Suppressor macrophage treated with lipopolysaccharide for 1 hour (primary cell): ENCODE data around the gene TBX19.

ENCODE experiments used
- DNase-seq, 3 donors: peaks; one replicate each; pipeline ENCODE4 v3.0.0-alpha.2; 2020 to 2022

Gene TBX19

DNA sequence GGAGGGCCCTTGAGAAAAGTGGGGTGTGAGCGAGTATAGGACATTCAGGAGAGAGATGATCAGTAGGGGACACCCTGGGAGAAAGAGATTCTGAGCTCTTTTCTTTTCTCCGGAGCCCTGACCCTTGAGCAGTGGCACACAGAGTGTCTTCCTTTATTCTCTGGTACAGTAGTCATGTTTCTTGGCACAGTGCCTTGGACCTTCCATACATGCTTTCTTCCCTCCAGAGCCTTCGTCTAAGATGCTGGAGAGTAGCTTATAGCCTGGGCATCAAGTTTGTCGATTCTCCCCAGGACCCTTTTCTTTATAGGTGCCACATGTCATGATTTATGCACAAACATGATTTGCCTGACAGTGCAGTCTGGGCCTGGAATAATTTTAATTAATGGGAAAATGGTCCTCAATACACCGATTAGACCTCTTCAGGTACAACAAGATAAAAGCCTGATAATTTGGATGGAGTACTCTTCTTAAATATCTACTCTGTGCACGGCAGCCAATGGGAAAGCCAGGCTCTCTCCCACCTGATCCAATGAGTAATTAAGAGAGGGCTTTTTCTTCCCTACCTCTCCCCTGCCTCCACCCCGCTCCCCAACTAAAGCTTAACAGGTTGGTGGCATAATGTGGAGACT is at the start of gene TBX19:
Gene TBX19, plus strand, starts transcription at position 582 of the 632 bp plus-strand sequence. CDS start 214 bp downstream, outside the sequence.
- no peak for DNase-seq

DNA sequence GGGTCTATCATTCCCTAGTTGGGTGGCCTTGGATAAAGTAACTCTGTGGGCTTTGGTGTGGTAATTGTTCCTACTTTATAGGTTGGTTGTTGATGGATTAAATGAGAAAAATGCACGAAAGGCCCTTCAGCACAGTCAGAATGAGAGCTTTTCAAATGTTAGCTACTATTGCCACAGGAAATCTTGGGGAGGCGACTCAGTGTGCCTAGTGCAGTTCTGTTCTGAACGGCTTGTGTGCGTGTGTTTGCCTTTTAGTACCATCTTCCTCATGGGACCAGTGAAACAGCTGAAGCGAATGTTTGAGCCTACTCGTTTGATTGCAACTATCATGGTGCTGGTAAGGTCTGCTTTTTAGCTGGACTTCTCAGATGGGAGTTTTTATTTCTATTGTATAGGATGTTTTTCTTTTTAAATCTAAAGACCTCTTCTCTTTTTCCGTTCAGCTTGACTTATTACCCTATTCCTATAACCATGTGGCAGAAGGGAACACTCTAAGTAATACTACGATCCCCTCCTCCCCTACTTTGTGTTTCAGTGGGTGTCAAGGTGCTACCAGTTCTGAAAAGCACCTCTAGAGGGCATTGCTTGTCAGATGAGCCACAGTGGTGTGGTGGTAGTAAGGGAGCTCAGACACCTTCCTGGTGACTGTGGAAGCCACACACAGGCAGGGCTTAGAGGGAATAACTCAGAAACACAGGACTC is 45.7 kb upstream of the TBX19 start:
- DNase-seq, result peak in 2 of 3 donors; percentile 39 to 43

DNA sequence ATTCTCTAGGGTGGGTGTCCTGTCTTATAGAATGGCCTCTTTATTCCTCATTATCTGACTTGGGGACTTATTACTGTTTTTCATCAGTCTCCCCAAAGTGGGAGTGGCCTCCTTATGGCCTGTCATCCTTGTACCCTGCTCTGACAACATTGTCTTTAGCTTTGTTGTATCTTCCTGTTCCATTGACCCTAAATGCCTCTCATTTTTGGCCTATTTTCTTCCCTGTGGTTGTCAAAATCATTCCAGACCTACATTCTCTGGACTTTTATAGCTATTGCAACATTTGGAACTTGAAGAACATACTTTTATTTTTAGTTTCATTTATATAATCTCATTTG is 45.2 kb upstream of the TBX19 start:
- no peak for DNase-seq

DNA sequence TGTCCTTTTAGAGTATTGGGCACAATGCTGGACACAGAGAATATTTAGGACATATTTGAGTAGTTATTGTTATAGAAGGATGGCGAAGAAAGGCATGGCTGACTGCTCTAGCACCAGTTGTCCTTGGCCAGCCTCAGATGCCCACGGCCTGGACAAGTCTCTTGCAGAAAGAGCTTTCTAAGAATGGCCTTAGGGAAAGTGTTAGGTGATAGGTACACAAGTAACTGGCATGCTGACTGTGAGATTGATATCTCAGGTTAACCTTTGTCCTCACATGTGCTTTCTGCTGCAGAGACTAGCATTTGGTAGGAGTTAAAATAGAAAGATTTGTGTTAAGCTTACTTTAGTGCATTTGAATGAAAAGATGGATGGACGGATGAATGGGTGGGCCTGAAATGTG is 44.7 kb upstream of the TBX19 start:
- DNase-seq, result no peak

DNA sequence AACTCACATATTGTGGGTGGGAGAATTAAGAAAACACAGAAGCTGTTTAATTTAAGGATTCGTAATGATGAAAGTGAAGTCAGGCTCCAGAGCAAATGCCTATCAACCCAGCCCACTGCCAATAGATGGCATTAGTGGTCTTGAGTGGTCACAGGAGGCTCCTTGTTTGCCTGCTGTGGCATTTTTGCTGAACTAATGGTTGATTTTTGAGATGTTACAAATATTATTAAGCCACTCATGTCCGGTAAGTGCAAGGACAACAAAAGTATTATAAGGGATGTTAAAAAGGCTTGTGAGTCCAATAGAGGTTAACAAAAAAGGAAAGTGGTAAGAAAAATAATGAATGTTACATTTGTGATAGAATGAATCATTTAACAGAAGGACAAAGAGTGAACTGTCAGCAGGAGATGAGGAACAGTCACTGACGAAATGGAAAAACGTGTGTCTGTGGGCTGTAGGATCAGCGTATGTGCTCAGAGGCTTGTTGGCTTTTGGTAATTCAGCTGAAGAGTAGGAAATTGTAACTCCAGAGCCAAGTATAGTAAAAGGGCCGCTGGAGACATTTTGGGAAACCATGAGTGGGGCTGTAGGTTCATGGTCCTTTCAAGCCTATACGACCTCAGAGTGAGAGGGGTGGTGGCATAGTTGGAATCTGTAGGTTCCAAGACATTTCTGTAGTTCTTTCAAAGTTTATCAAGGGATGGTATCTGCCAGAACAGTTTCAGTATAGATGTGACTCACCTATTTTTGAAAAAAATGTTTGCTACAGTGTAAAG is 43.7 kb upstream of the TBX19 start:
- DNase-seq, result no peak

DNA sequence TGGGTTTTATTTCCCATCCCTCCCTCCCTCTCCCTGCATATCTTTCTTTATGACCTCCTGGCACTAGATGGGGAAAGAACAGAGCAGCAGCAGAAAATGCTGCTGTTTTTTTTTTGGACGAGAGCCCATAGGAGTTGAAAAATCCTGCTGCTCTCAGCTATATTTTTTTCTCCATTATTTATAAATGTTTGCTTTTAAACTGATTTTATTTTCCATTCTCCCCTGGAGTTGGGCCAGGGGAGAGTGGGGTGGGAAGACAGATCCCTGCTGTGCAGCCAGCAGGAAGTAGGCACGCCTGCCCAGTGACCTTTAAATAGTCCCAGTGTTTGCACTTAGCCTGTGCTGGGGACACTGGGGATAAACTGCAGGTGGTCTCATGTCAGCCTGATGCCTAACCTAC is 37.5 kb upstream of the TBX19 start:
- no peak for DNase-seq

DNA sequence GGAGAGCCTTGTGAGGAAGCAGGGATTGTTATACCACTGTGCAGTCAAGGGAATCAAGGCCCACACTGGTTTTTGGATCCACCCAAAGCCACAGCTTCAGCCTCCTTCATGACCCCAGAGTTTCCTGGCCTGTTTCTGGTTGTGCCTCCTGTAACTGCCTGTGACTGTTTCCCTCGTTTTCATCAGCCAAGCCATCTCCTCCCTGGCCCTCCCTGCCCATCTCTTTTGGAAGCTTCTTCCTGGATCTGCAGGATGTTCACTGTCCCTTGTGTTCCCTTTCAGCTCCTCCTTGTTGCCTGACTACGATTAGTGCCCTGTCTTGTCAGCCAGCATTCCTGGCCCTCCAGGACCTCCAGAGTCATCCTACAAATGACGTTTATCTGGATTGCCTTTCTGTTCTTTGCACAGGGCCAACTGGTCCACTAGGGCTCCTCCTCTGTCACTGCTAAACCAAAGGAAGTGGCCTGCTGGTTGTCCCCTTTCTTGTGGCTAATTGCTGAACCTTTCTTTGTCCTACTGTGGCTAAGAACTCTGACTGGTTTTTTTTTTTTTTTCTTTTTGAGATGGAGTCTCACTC is 37.0 kb upstream of the TBX19 start:
- DNase-seq, result no peak

DNA sequence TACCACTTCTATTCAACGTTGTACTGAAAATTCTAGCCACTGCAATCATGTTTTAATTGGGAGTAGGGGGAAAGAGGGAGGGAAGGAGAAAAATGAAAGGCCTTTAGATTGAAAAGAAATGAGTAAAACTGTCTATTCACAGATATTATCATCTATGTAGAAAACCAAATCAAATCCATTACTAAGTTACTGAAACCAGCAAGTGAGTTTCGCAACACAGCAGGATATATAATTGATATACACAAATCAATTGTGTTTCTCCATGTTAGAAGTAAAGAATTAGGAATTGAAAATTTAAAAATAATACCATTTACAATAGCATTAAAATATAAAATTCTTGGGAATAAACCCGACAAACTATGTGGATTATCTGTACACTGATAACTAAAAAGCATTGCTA is 35.6 kb upstream of the TBX19 start:
- DNase-seq, result no peak

DNA sequence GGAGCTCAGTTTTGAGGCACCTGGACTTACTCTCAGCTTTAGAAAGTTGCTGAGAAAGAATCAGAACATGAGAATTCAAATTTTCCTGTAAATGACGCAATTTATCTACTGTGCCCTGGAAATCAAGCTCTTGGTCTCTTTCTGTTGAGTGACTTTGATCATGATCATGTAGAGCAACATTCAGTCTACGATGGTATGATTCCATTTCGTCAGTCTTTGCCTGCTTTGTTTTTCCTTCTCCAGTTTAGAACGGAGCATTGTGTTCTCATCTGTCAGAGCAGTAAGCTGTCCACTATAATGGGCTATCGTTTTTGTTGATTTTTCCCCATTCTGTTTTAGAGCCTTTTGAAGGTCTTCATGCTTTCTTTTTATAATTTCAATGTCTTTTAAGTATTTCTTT is 34.2 kb upstream of the TBX19 start:
- no peak for DNase-seq

DNA sequence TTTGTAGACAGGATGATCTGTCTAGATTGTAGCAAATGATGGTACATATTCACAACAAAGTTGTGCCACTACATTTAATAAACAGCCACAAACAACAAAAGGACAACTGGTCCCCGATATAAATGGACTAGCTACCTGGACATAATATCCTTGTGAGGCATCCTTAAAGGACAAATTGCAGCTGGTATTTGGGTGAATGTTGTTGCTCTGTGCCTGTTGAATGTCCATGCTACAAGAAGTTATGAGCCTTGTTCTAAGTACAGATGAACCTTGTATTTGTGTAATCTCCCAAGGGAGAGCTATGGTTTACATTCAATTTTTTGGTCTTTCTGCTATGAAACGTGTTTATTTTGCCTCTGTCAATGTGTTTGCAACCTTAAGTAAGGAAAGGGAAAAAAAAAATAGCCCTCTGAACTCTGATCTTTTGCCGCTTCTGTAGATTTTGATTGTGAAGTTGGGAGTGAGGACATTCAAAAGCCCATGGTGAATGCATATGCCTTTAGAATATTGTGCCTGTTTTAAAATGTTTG is 28.4 kb upstream of the TBX19 start:
- DNase-seq, result no peak

DNA sequence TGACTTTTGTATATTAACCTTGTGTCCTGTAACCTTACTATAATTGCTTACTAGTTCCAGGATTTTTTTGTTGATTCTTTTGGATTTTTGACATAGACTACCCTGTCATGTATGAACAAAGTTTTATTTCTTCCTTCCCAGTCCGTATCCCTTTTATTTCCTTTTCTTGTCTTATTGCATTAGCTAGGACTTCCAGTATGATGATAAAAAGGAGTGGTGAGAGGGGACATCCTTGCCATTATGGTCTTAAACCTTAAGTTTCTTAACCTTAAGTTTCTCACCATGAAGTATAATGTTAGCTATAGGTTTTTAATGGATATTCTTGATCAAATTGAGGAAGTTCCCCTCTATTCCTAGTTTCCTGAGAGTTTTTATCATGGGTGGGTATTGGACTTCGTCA is 24.5 kb upstream of the TBX19 start:
- no peak for DNase-seq

DNA sequence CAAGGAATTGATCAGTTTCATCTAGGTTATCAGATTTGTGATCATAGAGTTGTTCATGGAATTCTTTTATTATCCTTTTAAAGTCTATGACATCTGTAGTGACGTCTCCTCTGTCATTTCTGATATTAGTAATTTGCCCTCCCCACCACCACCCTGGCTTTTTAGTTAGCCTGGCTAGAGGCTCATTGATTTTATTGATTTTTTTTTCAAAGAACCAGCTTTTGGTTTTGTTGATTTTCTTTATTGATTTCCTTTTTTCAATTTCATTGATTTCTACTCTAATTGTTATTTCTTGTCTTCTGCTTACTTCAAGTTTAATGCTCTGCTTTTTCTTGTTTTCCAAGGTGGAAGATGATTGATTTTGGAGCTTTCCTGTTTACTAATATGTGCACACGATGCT is 23.3 kb upstream of the TBX19 start:
- no peak for DNase-seq

DNA sequence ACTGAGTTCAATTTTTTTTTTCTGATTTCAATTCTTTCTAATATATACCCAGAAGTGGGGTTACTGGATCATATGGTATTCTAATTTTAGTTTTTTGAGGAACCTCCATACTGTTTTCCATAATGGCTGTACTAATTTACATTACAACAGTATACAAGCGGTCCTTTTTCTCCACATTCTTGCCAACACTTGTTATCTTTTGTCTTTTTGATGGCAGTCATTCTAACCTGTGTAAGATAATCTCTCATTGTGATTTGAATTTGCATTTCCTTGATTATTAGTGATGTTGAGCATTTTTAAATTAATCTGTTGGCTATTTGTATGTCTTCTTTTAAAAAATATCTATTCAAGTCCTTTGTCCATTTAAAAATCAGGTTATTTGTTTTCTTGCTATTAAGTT is 21.1 kb upstream of the TBX19 start:
- no peak for DNase-seq

DNA sequence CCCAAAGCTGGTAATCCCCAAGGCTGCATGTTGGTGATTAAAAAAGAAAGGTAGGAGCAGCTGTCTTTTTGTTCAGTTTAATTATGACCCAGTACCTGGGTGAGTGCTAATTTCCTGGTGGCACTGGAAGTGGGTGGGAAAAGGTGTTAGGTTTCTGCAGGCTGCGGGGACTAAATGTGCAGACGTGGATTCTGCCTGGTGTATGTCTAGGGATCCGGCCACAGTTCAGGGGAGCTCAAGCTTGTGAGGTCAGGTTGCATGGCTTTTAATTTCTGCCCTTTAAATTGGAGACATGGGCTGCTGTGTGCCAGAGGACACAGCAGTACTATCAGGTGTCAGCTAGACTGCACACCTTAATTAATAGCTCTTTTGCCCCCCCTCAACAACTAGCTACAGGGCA is 20.3 kb upstream of the TBX19 start:
- DNase-seq, result no peak

DNA sequence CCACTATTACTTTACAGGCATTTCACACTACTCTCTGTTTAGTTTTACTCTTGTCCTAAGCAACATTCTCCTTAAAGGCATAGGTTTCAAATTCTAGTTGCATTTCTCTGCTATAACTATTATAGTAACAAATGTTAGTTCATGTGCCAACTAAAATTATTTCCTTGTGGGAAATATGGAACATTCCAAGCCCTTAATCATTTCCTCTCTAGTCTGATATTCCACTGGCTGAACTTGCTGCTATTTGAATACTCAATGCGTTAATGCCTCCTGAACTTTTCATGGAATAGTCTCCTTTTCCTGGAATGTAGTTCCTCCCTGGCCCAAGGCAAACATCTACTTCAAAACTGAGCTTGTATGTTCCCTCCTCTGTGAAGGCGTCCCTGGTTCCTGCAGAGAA is 19.3 kb upstream of the TBX19 start:
- no peak for DNase-seq

DNA sequence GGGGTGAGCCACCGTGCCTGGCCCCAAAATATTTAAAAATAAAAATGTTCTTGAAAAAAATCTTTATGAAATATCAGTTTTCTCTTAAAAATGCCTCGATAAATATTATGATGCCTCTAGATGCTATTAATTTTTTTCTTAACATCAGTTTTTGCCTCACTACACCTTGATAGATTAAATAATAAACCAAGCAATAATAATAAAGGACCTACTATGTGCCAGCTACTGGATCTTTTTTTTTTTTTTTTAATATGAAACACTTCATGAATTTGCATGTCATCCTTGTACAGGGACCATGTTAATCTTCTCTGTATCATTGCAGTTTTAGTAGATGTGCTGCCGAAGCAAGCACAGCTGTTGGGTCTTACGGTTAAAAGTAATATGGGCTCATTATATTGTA is 17.5 kb upstream of the TBX19 start:
- no peak for DNase-seq

DNA sequence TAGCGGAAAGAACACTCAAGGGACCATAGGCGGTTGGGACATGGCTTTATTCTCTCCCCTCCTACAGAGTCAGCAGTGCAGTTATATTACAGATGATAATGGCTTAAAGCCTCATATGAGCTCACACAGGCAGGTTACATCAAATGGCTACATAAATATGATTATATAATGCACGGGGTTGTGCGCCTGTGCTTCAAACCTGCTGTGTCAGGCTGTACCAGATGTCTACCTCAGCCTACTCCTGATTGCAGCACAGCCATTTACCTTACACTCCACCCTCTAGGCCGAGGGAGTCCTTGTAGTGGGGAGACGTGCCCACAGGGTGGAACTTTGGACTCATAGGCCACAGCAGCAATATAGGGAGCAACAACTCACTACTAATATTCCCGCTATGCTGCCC is 16.4 kb upstream of the TBX19 start:
- DNase-seq, result no peak

DNA sequence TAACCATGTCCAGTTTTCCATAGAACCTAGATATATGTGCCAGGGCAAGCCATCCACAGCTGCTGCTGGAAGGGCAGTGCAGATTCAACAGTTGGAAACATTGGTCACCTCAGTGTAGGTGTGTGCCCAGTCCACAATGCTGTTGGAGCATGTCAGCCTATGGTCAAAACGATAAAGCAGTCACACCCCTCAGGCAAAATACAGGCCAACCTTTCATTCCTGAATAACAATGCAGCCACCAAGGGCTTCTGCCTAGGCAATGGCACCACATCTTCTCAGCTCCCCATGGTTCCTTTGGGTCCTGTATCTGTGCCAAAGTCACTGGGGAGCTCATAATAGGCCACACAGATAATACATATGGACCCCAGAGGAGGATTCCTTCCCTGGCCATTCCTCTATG is 15.1 kb upstream of the TBX19 start:
- DNase-seq, result no peak

DNA sequence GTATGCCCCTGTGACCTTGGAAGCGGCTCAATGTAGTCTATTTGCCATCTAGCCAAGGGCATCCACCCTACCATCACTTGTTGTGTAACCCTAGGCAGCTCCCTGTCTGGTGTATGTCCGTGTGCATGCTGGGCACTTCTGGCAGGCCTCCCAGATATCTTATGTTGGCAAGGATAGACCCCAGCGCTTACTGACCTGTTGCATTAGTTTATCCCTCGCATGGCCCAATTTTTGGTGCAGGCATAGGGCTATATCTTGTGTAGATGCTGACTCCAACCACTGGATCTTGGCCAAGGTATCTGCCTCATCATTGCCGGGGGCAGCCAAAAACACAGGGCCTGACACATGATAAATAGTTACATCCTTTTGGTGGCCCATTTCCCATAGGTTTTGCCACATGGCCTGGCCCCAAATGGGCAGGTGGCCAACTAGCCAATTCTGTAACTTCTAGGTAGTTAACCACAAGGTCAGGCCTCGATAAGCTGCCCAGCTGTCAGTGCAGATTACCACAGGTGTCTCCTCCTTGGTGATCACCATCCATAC is 14.0 kb upstream of the TBX19 start:
- DNase-seq, result no peak

DNA sequence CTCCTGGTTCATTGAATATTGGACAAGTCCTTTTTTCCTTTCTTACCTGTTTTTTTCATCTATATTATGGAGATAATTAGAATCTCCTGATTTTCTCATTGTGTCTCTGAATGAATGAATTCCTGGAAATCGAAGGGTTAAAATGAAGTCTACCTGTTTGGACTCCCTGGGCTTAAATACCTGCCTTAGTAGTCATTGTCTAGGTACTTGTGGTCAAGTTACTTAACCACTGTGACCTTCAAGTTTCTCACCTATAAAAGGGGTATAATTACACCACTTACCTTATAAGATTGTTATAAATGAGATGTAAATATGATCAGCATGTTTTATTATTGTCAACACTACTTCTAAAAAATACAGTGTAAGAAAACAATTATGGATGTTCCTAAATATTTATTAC is 9.0 kb upstream of the TBX19 start:
- DNase-seq, result no peak

DNA sequence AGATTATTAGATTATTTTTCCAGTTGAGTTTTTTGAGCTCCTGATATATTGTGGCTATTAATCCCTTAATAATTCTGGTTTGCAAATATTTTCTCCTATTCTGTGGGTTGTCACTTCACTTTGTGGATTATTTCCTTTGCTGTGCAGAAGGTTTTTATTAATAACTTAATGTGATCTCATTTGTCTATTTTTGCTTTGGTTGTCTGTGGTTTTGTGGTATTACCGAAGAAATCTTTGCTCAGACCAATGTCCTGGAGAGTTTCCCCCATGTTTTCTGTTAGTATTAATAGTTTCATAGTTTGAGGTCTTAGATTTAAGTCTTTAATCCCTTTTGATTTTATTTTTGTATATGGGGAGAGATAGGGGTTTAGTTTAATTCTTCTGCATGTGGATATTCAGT is 7.1 kb upstream of the TBX19 start:
- no peak for DNase-seq

DNA sequence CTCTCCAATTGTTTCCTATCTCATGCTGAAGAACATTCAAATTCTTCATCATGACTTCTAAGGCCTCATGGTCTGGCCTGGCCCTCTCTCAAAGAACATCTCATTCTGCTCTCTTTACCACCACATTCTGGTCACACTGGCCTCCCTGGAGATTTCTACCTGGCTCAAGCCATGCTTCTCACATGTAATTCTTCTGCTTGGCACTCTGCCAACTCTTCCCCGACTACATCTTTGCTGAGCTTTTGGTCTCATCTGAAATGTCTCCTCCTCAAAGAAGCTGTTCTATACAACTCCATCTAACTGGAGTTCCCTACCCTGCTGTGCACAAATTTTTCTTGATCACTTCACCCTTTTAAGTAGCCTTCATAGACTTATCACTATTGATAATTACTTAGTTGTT is 1.4 kb upstream of the TBX19 start:
- DNase-seq, result no peak

DNA sequence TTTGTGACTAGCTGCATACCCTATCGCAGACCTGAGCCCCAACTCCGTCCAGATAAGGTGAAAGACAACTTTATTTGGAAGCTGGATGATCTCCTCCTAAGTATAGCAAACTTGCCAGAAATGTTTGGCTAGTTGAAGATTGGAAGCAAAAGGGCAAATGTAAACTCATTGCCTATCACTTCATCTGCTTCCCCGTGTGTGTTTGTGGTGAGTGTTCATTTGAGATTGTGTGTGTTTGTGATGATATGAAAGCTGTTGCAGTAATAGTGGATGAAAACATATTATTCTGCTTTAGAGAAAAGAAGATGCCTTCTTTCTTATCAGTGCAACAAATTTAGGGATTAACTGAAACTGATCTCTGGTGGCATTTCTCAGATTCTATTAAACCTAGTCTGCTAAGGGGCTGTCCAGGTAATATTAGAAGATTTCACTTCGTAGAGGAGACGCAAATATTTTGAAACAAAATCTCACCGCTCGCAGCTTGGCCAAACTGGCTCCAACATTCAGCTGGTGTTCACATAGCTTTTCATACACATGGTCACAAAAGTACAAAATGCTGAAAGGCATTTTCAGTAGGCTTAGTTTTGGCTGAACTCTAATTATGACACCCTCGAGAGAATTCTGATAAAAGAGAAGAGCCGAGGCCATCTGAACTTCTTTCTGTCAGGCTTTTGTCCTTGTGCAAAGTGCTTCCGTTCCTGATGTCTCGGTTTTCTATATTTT is 1.1 kb downstream of the TBX19 start:
- DNase-seq, result no peak
